Liver (tissue), 9 donors: ENCODE measurements around the gene GSE1. TPM values are rescaled to one million over a fixed set of nuclear protein-coding genes. Genes with fewer than 3 reads are reported as not detected.

ENCODE experiments used
- DNase-seq: peaks from one replicate; pipeline ENCODE4 v3.0.0-alpha.2; 2017; ENCODE audit warnings: low spot score
- H3K27ac ChIP-seq, 2 donors: one replicate each; pipeline ENCODE4 v1.7.0; 2013; ENCODE audit warnings: inconsistent platforms in 2 of 2, low read length in 2 of 2, control low read depth in 1 of 2, low read depth in 1 of 2, mild to moderate bottlenecking in 1 of 2
- H3K27me3 ChIP-seq, 4 donors: one replicate each; pipeline versions ENCODE4 v1.6.1 to v1.7.0; 2013; ENCODE audit warnings: low read length in 3 of 4, inconsistent platforms in 1 of 4, mild to moderate bottlenecking in 1 of 4, moderate library complexity in 1 of 4; ENCODE audit not compliant: control insufficient read depth in 4 of 4, insufficient read depth in 4 of 4
- H3K36me3 ChIP-seq, 4 donors: one replicate each; pipeline versions ENCODE4 v1.6.1 to v1.7.0; 2013; ENCODE audit warnings: low read length in 3 of 4, mild to moderate bottlenecking in 3 of 4, low read depth in 1 of 4, moderate library complexity in 1 of 4; ENCODE audit not compliant: control insufficient read depth in 4 of 4, insufficient read depth in 3 of 4
- H3K4me1 ChIP-seq, 4 donors: one replicate each; pipeline versions ENCODE4 v1.6.1 to v1.7.0; 2013; ENCODE audit warnings: low read length in 3 of 4, mild to moderate bottlenecking in 3 of 4, moderate library complexity in 1 of 4; ENCODE audit not compliant: control insufficient read depth in 4 of 4, insufficient read depth in 4 of 4
- H3K4me3 ChIP-seq, 3 donors: one replicate each; pipeline versions ENCODE4 v1.6.1 to v1.7.0; 2013; ENCODE audit warnings: low read length in 3 of 3, control low read depth in 1 of 3, low read depth in 1 of 3, mild to moderate bottlenecking in 1 of 3
- H3K9ac ChIP-seq, 2 donors: one replicate each; pipeline ENCODE4 v1.7.0; 2013; ENCODE audit warnings: low read length in 2 of 2, mild to moderate bottlenecking in 2 of 2, moderate library complexity in 2 of 2, control low read depth in 1 of 2, low read depth in 1 of 2
- H3K9me3 ChIP-seq, 4 donors: one replicate each; pipeline versions ENCODE4 v1.6.1 to v1.7.0; 2013; ENCODE audit warnings: low read length in 3 of 4; ENCODE audit not compliant: control insufficient read depth in 4 of 4
- ATF3 ChIP-seq: IDR thresholded peaks from 2 replicates; pipeline ENCODE4 v1.6.1; 2016; ENCODE audit warnings: antibody characterized with exemption
- CTCF ChIP-seq: fragments of 150-350 bp; IDR thresholded peaks from 2 replicates; pipeline ENCODE4 v1.5.1; 2017; ENCODE audit warnings: improper control_type of control experiment, low read depth, low read length; ENCODE audit not compliant: missing input control
- EGR1 ChIP-seq, 2 donors: IDR thresholded peaks; 2 replicates each; pipeline ENCODE4 v1.6.1; 2016 to 2018; ENCODE audit warnings: antibody characterized with exemption in 2 of 2, low read depth in 2 of 2
- FOXA1 ChIP-seq: IDR thresholded peaks from 2 replicates; pipeline ENCODE4 v1.6.1; 2016; ENCODE audit warnings: antibody characterized with exemption
- FOXA2 ChIP-seq: IDR thresholded peaks from 2 replicates; pipeline ENCODE4 v1.6.1; 2016; ENCODE audit warnings: antibody characterized with exemption
- GABPA ChIP-seq, 2 donors: IDR thresholded peaks in 1 of 2; conservative IDR thresholded peaks in 1 of 2; 2 replicates each; pipeline ENCODE4 v1.6.1; 2016; ENCODE audit warnings: antibody characterized with exemption in 2 of 2, mild to moderate bottlenecking in 1 of 2, moderate library complexity in 1 of 2
- HNF4A ChIP-seq, 2 donors: conservative IDR thresholded peaks; 2 replicates each; pipeline ENCODE4 v1.6.1; 2016; ENCODE audit warnings: antibody characterized with exemption in 2 of 2, mild to moderate bottlenecking in 2 of 2
- HNF4G ChIP-seq: IDR thresholded peaks from 2 replicates; pipeline ENCODE4 v1.6.1; 2016; ENCODE audit warnings: antibody characterized with exemption
- JUND ChIP-seq, 2 donors: IDR thresholded peaks; 2 replicates each; pipeline ENCODE4 v1.6.1; 2016; ENCODE audit warnings: antibody characterized with exemption in 2 of 2
- MAX ChIP-seq: IDR thresholded peaks from 2 replicates; pipeline ENCODE4 v1.6.1; 2016; ENCODE audit warnings: antibody characterized with exemption
- NR2F2 ChIP-seq: IDR thresholded peaks from 2 replicates; pipeline ENCODE4 v1.6.1; 2016; ENCODE audit warnings: antibody characterized with exemption
- RAD21 ChIP-seq, 2 donors: IDR thresholded peaks; 2 replicates each; pipeline ENCODE4 v1.6.1; 2016; ENCODE audit warnings: antibody characterized with exemption in 2 of 2, mild to moderate bottlenecking in 2 of 2
- REST ChIP-seq: IDR thresholded peaks from 2 replicates; pipeline ENCODE4 v1.6.1; 2016; ENCODE audit warnings: antibody characterized with exemption, mild to moderate bottlenecking
- RXRA ChIP-seq, 2 donors: IDR thresholded peaks; 2 replicates each; pipeline ENCODE4 v1.6.1; 2017 to 2018; ENCODE audit warnings: antibody characterized with exemption in 2 of 2, mild to moderate bottlenecking in 1 of 2
- SP1 ChIP-seq: IDR thresholded peaks from 2 replicates; pipeline ENCODE4 v1.6.1; 2018; ENCODE audit warnings: antibody characterized with exemption, mild to moderate bottlenecking
- TAF1 ChIP-seq: conservative IDR thresholded peaks from 2 replicates; pipeline ENCODE4 v1.6.1; 2016; ENCODE audit warnings: antibody characterized with exemption, mild to moderate bottlenecking
- YY1 ChIP-seq: IDR thresholded peaks from 2 replicates; pipeline ENCODE4 v1.6.1; 2016; ENCODE audit warnings: antibody characterized with exemption, mild to moderate bottlenecking
- ZBTB33 ChIP-seq: IDR thresholded peaks from 2 replicates; pipeline ENCODE4 v1.6.1; 2016; ENCODE audit warnings: antibody characterized with exemption
- WGBS: extraction: QIAGEN DNeasy Blood & Tissue Kit; methylation state at CpG from one replicate; pipeline ENCODE4 v1.1.7; 2013; 5-methylcytosine and 5-hydroxymethylcytosine counted together
- polyA plus RNA-seq, 2 donors: library from polyadenylated mRNA; stranded (reverse) in 1 of 2; unstranded in 1 of 2; fragments of 200-250 nt in 1 of 2; fragments of >200 nt in 1 of 2; fragmentation: Nextera tagmentation in 1 of 2; extraction: Ambion mirVana in 1 of 2; gene quantifications; one replicate each; pipeline versions ENCODE4 v1.2.1 to v1.2.3, GENCODE V29; 2013 to 2015
- total RNA-seq, 2 donors: library from RNA; depleted of rRNA; stranded (reverse); fragments of >200 nt; gene quantifications; one replicate each; pipeline ENCODE4 v1.2.3, GENCODE V29; 2014
- donor health status: healthy.
- donor health status: healthy.
- donor health status: healthy.
- donor health status: healthy.
- donor health status: healthy.

The GSE1 gene
- total and polyA plus RNA-seq, 4 donors: 9.9 to 37.7 (median 25.2) TPM

- Histone ChIP-seq H3K9me3 (no peaks in the 10 kb centered on the region), H3K36me3 (peaks cover 14 to 49% (median 24%) of the 10 kb centered on the region in 4 donors), H3K9ac (no peak overlapping the region), H3K27me3 (no peaks in the 10 kb centered on the region), H3K27ac (no peak overlapping the region), H3K4me1 (peaks cover 3 to 30% (median 26%) of the 10 kb centered on the region in 4 donors), H3K4me3 (no peak overlapping the region)
- 93% methylated on average over 21 of the region's 21 CpGs for WGBS
- no peak for TF ChIP-seq ZBTB33
- no peak for TF ChIP-seq REST
- TF ChIP-seq FOXA1: no peak
- no peak for TF ChIP-seq HNF4A (conservative IDR thresholded peaks at IDR 0.05)
- no peak for TF ChIP-seq TAF1
- TF ChIP-seq HNF4G: no peak
- no peak for TF ChIP-seq NR2F2
- no peak for TF ChIP-seq ATF3
- TF ChIP-seq FOXA2: no peak
- TF ChIP-seq CTCF: no peak
- no peak for TF ChIP-seq MAX
- TF ChIP-seq RXRA (IDR thresholded peaks at IDR 0.05): no peak
- TF ChIP-seq EGR1 (IDR thresholded peaks at IDR 0.05; ENCODE audit: low read depth in 2 of 2): no peak
- TF ChIP-seq JUND (IDR thresholded peaks at IDR 0.05): no peak
- no peak for TF ChIP-seq GABPA (IDR thresholded peaks at IDR 0.05 in 1 of 2, conservative IDR thresholded peaks at IDR 0.05 in 1 of 2)
- no peak for TF ChIP-seq SP1
- no peak for TF ChIP-seq YY1
- TF ChIP-seq RAD21 (IDR thresholded peaks at IDR 0.05): no peak
- DNase-seq: no peak
These were observed 40.3 kb downstream of the GSE1 start for GRCh38 chr16:85653290-85653891.
